ENCODE data around the gene NCOA4.
"Not testable (repeated sequence)": the region's sequence is repeated elsewhere in the genome, so short reads cannot be mapped to it uniquely, and the experiment has no call there.

Gene NCOA4

DNA sequence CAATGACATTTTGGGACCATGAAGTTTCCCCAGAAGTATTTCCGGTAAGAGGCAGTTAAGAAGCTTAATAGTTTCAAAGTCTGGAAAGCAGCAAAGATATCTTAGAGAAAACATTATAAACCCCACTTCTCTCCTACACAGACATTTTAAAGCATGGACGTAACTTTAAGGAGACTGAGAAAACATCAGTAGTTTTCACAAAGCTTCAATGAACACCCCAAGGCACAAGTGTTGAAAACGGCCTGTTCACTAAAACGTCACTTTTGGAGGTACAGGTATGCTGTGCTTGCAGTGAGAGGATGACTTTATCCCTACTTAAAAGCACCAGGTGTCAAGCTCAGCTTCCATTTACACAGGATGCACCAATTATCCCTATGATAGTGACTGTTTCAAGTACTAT lies 25.0 kb downstream of the NCOA4 start:
- no peaks in the 10 kb centered on the region for H3K9me3 ChIP-seq (ENCODE audit: insufficient read depth, low read length)
- no peak overlapping the region for H3K9ac ChIP-seq (ENCODE audit: insufficient read length, low read depth)
- H3K4me3 ChIP-seq (ENCODE audit: insufficient read length, low read depth) = no peak overlapping the region
- no peaks in the 10 kb centered on the region for H3K4me1 ChIP-seq (ENCODE audit: insufficient read depth, insufficient read length)
- no peaks in the 10 kb centered on the region for H3K27me3 ChIP-seq (ENCODE audit: insufficient read depth, insufficient read length)
- DNase-seq (ENCODE audit: low read depth, low spot score) = no peak
- TF ChIP-seq YY1 (IDR thresholded peaks at IDR 0.05; ENCODE audit: insufficient read depth, insufficient read length) (no peak), ZNF274 (IDR thresholded peaks at IDR 0.05; ENCODE audit: low read depth, low read length) (no peak), SUZ12 (IDR thresholded peaks at IDR 0.05; ENCODE audit: extremely low read depth, insufficient read depth, insufficient read length) (no peak)
- peaks cover 88% of the 10 kb centered on the region for H3K36me3 ChIP-seq (ENCODE audit: insufficient read depth, insufficient read length, low read length)

DNA sequence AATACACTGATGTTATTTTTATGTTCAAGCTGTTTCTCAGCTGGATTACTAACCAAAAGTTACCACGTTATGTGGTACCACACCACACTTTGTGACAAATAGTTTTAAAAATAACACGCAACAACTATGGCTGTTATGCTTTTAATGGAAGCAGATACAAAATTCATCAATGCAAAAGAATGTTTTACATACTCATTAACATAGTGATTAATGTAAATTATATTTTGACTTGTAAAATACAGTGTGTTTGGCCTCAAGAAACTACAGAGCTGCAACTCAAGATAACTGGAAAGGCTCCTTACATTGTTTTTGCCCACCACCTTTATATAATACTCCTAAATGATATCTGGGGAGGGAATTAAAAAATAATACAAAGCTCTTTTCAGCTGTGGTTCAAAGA lies 25.5 kb downstream of the NCOA4 start:
- no peaks in the 10 kb centered on the region for H3K9me3 ChIP-seq (ENCODE audit: insufficient read depth, low read length)
- no peak overlapping the region for H3K9ac ChIP-seq (ENCODE audit: insufficient read length, low read depth)
- no peaks in the 10 kb centered on the region for H3K27me3 ChIP-seq (ENCODE audit: insufficient read depth, insufficient read length)
- no peaks in the 10 kb centered on the region for H3K4me1 ChIP-seq (ENCODE audit: insufficient read depth, insufficient read length)
- no peak for TF ChIP-seq YY1 (IDR thresholded peaks at IDR 0.05; ENCODE audit: insufficient read depth, insufficient read length)
- no peak for TF ChIP-seq SUZ12 (IDR thresholded peaks at IDR 0.05; ENCODE audit: extremely low read depth, insufficient read depth, insufficient read length)
- TF ChIP-seq ZNF274 (IDR thresholded peaks at IDR 0.05; ENCODE audit: low read depth, low read length) = no peak
- peaks cover 86% of the 10 kb centered on the region for H3K36me3 ChIP-seq (ENCODE audit: insufficient read depth, insufficient read length, low read length)
- no peak overlapping the region for H3K4me3 ChIP-seq (ENCODE audit: insufficient read length, low read depth)
- no peak for DNase-seq (ENCODE audit: low read depth, low spot score)

GRCh38 chr10:46002916-46003693 lies 27.3 kb downstream of the NCOA4 start:
- DNase-seq (ENCODE audit: low read depth, low spot score) = no peak
- TF ChIP-seq YY1 (IDR thresholded peaks at IDR 0.05; ENCODE audit: insufficient read depth, insufficient read length) = no peak
- TF ChIP-seq ZNF274 (IDR thresholded peaks at IDR 0.05; ENCODE audit: low read depth, low read length) = no peak
- TF ChIP-seq SUZ12 (IDR thresholded peaks at IDR 0.05; ENCODE audit: extremely low read depth, insufficient read depth, insufficient read length) = no peak
- no peak overlapping the region for H3K9ac ChIP-seq (ENCODE audit: insufficient read length, low read depth)
- no peaks in the 10 kb centered on the region for H3K27me3 ChIP-seq (ENCODE audit: insufficient read depth, insufficient read length)
- no peaks in the 10 kb centered on the region for H3K4me1 ChIP-seq (ENCODE audit: insufficient read depth, insufficient read length)
- H3K9me3 ChIP-seq (ENCODE audit: insufficient read depth, low read length) = no peaks in the 10 kb centered on the region
- no peak overlapping the region for H3K4me3 ChIP-seq (ENCODE audit: insufficient read length, low read depth)
- peaks cover 74% of the 10 kb centered on the region for H3K36me3 ChIP-seq (ENCODE audit: insufficient read depth, insufficient read length, low read length)

DNA sequence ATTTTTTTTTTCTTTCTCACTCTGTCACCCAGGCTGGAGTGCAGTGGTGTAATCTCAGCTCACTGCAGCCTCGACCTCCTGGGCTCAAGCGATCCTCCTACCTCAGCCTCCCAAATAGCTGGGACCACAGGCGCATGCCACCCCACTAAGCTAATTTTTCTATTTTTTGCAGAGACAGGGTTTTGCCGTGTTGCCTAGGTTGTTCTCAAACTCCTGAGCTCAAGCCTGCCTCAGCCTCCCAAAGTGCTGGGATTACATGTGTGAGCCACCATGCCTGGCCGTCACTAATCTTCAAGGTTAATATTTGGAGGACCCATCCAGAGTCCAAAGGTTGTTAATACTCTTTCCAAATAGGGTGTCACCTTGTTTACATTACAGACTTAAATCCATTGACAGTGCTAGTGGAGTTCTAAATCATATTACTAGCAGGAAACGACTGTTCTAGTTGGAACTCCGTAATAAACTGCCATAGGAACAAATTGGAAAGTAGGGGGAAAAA lies 28.2 kb downstream of the NCOA4 start:
- H3K4me3 ChIP-seq (ENCODE audit: insufficient read length, low read depth); H3K4me1 ChIP-seq (ENCODE audit: insufficient read depth, insufficient read length); H3K9me3 ChIP-seq (ENCODE audit: insufficient read depth, low read length); DNase-seq (ENCODE audit: low read depth, low spot score); H3K27me3 ChIP-seq (ENCODE audit: insufficient read depth, insufficient read length); H3K9ac ChIP-seq (ENCODE audit: insufficient read length, low read depth): not testable (repeated sequence)
- peaks cover 66% of the 10 kb centered on the region for H3K36me3 ChIP-seq (ENCODE audit: insufficient read depth, insufficient read length, low read length)

- no peak for DNase-seq (ENCODE audit: low read depth, low spot score)
- no peak overlapping the region for H3K9ac ChIP-seq (ENCODE audit: insufficient read length, low read depth)
- peaks cover 57% of the 10 kb centered on the region for H3K36me3 ChIP-seq (ENCODE audit: insufficient read depth, insufficient read length, low read length)
- no peak for TF ChIP-seq ZNF274 (IDR thresholded peaks at IDR 0.05; ENCODE audit: low read depth, low read length)
- TF ChIP-seq SUZ12 (IDR thresholded peaks at IDR 0.05; ENCODE audit: extremely low read depth, insufficient read depth, insufficient read length) = no peak
- TF ChIP-seq YY1 (IDR thresholded peaks at IDR 0.05; ENCODE audit: insufficient read depth, insufficient read length) = no peak
- H3K4me1 ChIP-seq (ENCODE audit: insufficient read depth, insufficient read length) = no peaks in the 10 kb centered on the region
- H3K9me3 ChIP-seq (ENCODE audit: insufficient read depth, low read length) = no peaks in the 10 kb centered on the region
- H3K27me3 ChIP-seq (ENCODE audit: insufficient read depth, insufficient read length) = no peaks in the 10 kb centered on the region
- no peak overlapping the region for H3K4me3 ChIP-seq (ENCODE audit: insufficient read length, low read depth)
Measured at GRCh38 chr10:46001187-46001756, 29.2 kb downstream of the NCOA4 start.

DNA sequence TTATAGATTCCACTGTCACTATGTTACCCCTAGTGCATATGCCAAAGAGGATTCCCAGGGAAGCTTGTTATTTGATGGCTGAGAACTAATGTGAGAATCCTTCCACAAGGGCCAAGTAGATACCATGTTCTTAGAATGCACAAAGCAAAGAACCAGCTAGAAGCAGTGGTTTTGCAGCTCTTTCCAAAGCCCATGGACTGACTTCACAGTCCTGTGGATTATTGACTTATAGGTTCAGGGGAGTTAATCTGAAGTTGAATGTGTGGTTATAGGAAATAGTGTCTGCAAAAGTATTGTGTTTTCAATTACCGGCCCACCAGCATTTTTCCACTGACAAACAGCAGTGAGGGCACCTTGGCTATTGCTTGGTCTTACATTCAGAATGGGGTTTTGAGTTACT lies 29.9 kb downstream of the NCOA4 start:
- DNase-seq (ENCODE audit: low read depth, low spot score) = no peak
- no peak overlapping the region for H3K4me3 ChIP-seq (ENCODE audit: insufficient read length, low read depth)
- peaks cover 53% of the 10 kb centered on the region for H3K36me3 ChIP-seq (ENCODE audit: insufficient read depth, insufficient read length, low read length)
- H3K27me3 ChIP-seq (ENCODE audit: insufficient read depth, insufficient read length) = no peaks in the 10 kb centered on the region
- TF ChIP-seq SUZ12 (IDR thresholded peaks at IDR 0.05; ENCODE audit: extremely low read depth, insufficient read depth, insufficient read length) (no peak), YY1 (IDR thresholded peaks at IDR 0.05; ENCODE audit: insufficient read depth, insufficient read length) (no peak), ZNF274 (IDR thresholded peaks at IDR 0.05; ENCODE audit: low read depth, low read length) (no peak)
- H3K9ac ChIP-seq (ENCODE audit: insufficient read length, low read depth) = no peak overlapping the region
- H3K9me3 ChIP-seq (ENCODE audit: insufficient read depth, low read length) = no peaks in the 10 kb centered on the region
- no peaks in the 10 kb centered on the region for H3K4me1 ChIP-seq (ENCODE audit: insufficient read depth, insufficient read length)

DNA sequence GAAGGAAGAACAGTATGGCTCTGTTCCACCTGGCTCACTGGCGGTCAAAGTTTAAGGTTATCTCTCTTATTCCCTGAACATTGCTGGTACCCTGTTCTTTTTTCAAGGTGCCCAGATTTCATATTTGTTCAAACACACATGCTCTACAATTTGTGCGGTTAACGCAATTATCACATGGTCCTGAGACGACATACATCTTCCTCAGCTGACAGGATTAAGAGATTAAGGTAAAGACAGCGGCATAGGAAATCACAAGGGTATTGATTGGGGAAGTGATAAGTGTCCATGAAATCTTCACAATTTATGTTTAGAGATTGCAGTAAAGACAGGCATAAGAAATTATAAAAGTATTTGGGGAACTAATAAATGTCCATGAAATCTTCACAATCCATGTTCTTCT lies 30.5 kb downstream of the NCOA4 start:
- not testable (repeated sequence) for DNase-seq (ENCODE audit: low read depth, low spot score)

More for the DNA sequence above, 30.5 kb downstream of the NCOA4 start:
- H3K9me3 ChIP-seq (ENCODE audit: insufficient read depth, low read length); H3K4me1 ChIP-seq (ENCODE audit: insufficient read depth, insufficient read length); H3K27me3 ChIP-seq (ENCODE audit: insufficient read depth, insufficient read length); H3K4me3 ChIP-seq (ENCODE audit: insufficient read length, low read depth); H3K9ac ChIP-seq (ENCODE audit: insufficient read length, low read depth): not testable (repeated sequence)
- peaks cover 48% of the 10 kb centered on the region for H3K36me3 ChIP-seq (ENCODE audit: insufficient read depth, insufficient read length, low read length)

Data from NT2/D1 (cell line).